PC-9 (cell line): Measurements from ENCODE around the gene RBFOX2.

ENCODE experiments used
- CTCF ChIP-seq: fragments of 200-600 bp; sonication (generic); conservative IDR thresholded peaks from 2 replicates; pipeline ENCODE4 v1.6.1; 2017; ENCODE audit warnings: mixed run types, antibody characterized with exemption, mild to moderate bottlenecking, moderate library complexity
- EZH2 ChIP-seq: fragments of 200-600 bp; sonication (generic); IDR thresholded peaks from 2 replicates; pipeline ENCODE4 v1.8.0; 2017; ENCODE audit warnings: antibody characterized with exemption, low read depth

- TF ChIP-seq CTCF (no peak), EZH2 (no peak)
These were observed 253.3 kb downstream of the RBFOX2 start for GRCh38 chr22:35775339-35775738.
